Effector memory CD8-positive, alpha-beta T cell (primary cell): ENCODE results near the gene NPW.
A peak's percentile ranks its signal among the peaks of the same experiment; 100 is the strongest.

ENCODE experiments used
- ATAC-seq: fragments of 150-1000 bp; cut with Tn5 transposase; replicated peaks from 2 replicates; pipeline ENCODE4 v1.10.0; 2021; ENCODE audit warnings: mild to moderate bottlenecking, moderate library complexity
- DNase-seq, 3 experiments: peaks; one replicate each; pipeline ENCODE4 v3.0.0; 2021
- H3K27ac Mint-ChIP-seq, 2 donors: one replicate each; pipeline ENCODE4 v1.8.0; 2022; ENCODE audit warnings: mild to moderate bottlenecking in 2 of 2, mixed read lengths in 2 of 2, moderate library complexity in 2 of 2
- H3K27me3 Mint-ChIP-seq, 2 donors: one replicate each; pipeline ENCODE4 v1.8.0; 2022; ENCODE audit warnings: mixed read lengths in 2 of 2
- H3K36me3 Mint-ChIP-seq: one replicate; pipeline ENCODE4 v1.8.0; 2022; ENCODE audit warnings: mild to moderate bottlenecking, moderate library complexity, mixed read lengths; ENCODE audit not compliant: insufficient read depth
- H3K4me1 Mint-ChIP-seq, 2 donors: one replicate each; pipeline ENCODE4 v1.8.0; 2022; ENCODE audit warnings: low read depth in 2 of 2, mixed read lengths in 2 of 2
- H3K4me3 Mint-ChIP-seq, 2 donors: one replicate each; pipeline ENCODE4 v1.8.0; 2022; ENCODE audit warnings: mild to moderate bottlenecking in 2 of 2, mixed read lengths in 2 of 2, moderate library complexity in 2 of 2
- H3K9me3 Mint-ChIP-seq, 2 donors: one replicate each; pipeline ENCODE4 v1.8.0; 2022; ENCODE audit warnings: mixed read lengths in 2 of 2

NPW gene

DNA sequence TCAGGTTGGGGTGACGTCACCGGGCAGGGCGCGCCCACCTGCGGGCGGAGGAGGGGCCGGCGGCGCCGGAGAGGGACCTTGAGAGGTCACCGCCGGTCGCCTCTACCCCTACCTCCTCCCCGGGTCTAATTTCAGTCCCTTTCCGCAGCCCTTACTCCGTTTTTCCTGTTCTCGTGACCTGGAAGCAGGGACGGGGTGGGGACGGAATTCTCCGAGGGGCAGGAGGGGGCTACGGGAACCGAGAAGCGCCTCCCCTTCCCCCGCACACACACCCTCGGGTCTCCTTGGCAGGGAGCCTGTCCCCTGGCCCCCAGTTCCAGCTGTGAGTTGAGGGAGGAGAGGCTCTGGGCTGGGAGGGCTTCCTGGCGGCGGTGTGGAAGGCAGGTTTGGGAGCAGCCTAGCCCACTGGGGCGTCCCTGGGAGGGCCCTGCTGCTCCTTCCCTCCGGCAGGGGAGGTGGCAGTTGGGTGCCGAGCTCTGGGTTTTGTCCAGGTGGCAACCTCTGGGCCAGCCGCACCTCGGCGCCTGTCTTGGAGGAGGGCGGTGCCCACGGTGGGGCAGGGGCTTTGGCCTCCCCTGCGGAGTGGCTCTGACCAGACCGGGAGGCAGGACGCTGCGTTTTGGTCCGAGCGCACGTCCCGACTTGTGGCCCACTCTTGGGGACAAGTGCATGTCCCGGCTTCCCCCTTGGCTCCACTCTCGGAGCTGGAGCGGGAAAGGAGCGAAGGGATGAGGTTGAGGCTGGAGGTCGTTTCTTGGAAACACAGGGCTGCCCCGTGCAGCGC lies 29.0 kb upstream of the NPW start:
- H3K4me3 Mint-ChIP-seq: peak overlapping the region; percentile 76 to 80
- H3K36me3 Mint-ChIP-seq: peaks cover 12% of the 10 kb centered on the region
- H3K27ac Mint-ChIP-seq: peak overlapping the region; percentile 54 to 88
- H3K9me3 Mint-ChIP-seq: no peaks in the 10 kb centered on the region
- peaks cover 12 to 13% of the 10 kb centered on the region in 2 donors for H3K4me1 Mint-ChIP-seq
- no peak for ATAC-seq
- DNase-seq: peak in 1 of 3 experiments; percentile 40
- peaks cover 5 to 12% of the 10 kb centered on the region in 2 donors for H3K27me3 Mint-ChIP-seq

DNA sequence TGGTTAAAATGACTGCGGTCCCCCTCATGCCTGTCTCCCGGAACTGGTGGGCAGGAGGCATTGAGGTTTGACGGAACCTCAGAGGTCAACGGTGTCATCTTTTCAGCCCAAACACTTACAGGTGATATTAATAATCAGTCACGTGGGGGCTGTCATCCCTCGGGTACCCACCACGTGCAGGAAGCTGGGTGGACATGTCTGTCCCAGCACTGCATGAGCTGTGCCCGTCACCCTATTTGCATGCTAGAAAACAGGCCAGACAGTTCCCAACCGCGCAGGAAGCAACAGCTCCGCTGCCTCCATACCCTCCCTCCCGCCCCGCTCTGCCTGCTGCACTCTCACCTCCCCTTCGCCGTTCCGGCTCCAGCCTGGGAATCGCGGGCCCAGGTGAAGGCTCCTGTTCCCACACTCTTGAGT lies 28.4 kb upstream of the NPW start:
- Mint-ChIP-seq H3K4me3 (peak overlapping the region; percentile 76 to 80), H3K27ac (peak overlapping the region; percentile 54 to 88), H3K4me1 (peaks cover 12 to 13% of the 10 kb centered on the region in 2 donors), H3K36me3 (peaks cover 12% of the 10 kb centered on the region), H3K9me3 (no peaks in the 10 kb centered on the region), H3K27me3 (peaks cover 5 to 12% of the 10 kb centered on the region in 2 donors)
- ATAC-seq (peak; percentile 59), DNase-seq (peak; percentile 49 to 53 (median 52))

DNA sequence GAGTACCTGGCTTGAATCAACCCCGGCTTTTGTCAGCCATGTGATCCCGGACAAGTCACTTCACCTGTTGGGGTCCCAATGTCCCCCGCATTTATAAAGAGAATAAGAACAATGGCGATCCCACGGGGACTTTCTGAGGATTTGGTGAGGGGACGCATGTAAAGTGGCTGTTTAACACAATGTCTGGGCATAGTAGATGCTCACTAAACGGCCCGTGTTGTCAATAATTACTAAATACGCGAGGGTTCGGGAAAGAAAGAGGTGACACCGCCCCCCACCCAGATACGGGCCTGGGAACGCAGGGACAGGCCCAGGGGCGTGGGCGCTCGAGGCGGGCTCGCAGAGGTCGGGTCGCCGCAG lies 28.0 kb upstream of the NPW start:
- ATAC-seq (no peak), DNase-seq (no peak)
- Mint-ChIP-seq H3K27me3 (peaks cover 5 to 12% of the 10 kb centered on the region in 2 donors), H3K36me3 (peaks cover 12% of the 10 kb centered on the region), H3K4me3 (peak overlapping the region; percentile 76 to 80), H3K9me3 (no peaks in the 10 kb centered on the region), H3K27ac (peak overlapping the region; percentile 54 to 88), H3K4me1 (peaks cover 12 to 13% of the 10 kb centered on the region in 2 donors)

DNA sequence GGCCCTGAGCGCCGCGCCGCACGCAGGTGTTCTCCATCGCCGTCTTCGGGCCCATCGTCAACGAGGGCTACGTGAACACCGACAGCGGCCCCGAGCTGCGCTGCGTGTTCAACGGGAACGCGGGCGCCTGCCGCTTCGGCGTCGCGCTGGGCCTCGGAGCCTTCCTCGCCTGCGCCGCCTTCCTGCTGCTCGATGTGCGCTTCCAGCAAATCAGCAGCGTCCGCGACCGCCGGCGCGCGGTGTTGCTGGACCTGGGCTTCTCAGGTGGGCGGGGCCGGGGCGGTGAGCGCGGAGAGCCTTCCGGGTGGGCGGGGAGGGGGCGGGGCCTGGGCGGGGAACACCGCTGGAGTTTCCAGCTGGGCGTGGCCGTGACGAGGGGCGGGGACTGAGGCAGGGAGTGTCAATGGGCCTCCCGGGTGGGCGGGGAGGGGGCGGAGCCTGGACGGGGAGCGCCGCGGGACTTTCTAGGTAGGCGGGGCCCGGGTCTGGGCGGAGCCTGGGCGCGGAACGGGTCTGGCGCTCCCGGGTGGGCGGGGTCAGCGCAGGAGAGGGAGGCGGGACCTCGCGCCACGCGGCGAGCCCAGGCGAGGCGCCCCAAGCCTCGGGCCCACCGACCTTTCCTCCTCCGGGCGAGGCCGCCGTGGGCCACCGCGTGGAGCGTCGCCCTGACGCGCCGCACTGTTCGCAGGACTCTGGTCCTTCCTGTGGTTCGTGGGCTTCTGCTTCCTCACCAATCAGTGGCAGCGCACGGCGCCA lies 27.5 kb upstream of the NPW start:
- Mint-ChIP-seq H3K4me3 (peak overlapping the region; percentile 76 to 80), H3K27ac (peak overlapping the region; percentile 54 to 88), H3K36me3 (peaks cover 14% of the 10 kb centered on the region), H3K27me3 (peaks cover 5 to 12% of the 10 kb centered on the region in 2 donors), H3K4me1 (peaks cover 12 to 13% of the 10 kb centered on the region in 2 donors), H3K9me3 (no peaks in the 10 kb centered on the region)
- ATAC-seq (peak; percentile 72), DNase-seq (peak; percentile 94 to 98 (median 94))

DNA sequence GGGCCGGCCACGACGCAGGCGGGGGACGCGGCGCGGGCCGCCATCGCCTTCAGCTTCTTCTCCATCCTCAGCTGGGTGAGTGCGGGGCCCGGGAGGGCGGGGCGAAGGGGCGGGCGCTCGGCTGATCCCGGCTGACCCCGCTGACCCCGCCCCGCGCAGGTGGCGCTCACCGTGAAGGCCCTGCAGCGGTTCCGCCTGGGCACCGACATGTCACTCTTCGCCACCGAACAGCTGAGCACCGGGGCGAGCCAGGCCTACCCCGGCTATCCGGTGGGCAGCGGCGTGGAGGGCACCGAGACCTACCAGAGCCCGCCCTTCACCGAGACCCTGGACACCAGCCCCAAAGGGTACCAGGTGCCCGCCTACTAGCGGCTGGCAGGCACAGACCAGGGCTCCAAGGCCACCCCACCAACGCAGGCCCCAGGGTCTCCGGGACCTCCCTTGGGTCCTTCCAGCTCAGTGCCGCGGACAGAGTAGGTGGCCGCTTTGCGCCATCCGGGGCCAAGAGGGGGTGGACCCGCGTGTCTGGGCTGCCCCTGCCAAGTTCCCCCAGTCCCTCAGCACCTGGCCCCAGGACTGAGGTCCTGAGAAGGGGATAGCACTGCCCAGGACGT lies 26.8 kb upstream of the NPW start:
- Mint-ChIP-seq H3K27me3 (peaks cover 5 to 12% of the 10 kb centered on the region in 2 donors), H3K4me1 (peaks cover 12 to 13% of the 10 kb centered on the region in 2 donors), H3K27ac (no peak overlapping the region), H3K9me3 (no peaks in the 10 kb centered on the region), H3K4me3 (peak overlapping the region in 1 of 2 donors; percentile 21), H3K36me3 (peaks cover 21% of the 10 kb centered on the region)
- no peak for DNase-seq
- ATAC-seq: no peak

DNA sequence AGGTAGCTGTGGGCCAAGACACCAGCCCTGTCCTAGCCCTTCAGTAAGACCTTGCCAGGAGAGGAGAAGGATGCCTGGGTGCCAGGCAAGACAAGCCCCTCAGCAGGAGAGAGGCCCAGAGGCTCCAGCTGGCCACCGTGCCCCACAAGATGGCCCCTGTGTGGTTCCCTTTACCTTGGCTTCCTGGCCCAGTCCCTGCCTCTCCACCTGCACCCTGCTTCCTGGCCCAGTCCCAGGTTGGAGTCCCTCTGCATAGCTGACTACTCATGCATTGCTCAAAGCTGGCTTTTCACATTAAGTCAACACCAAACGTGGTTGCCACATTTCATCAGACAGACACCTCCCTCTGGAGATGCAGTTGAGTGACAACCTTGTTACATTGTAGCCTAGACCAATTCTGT lies 25.9 kb upstream of the NPW start:
- peak overlapping the region; percentile 17 to 65 for H3K27ac Mint-ChIP-seq
- DNase-seq (no peak), ATAC-seq (no peak)
- H3K36me3 Mint-ChIP-seq: peaks cover 26% of the 10 kb centered on the region
- peak overlapping the region; percentile 21 to 22 for H3K4me3 Mint-ChIP-seq
- H3K4me1 Mint-ChIP-seq: peaks cover 12 to 13% of the 10 kb centered on the region in 2 donors
- peaks cover 5 to 8% of the 10 kb centered on the region in 2 donors for H3K27me3 Mint-ChIP-seq
- no peaks in the 10 kb centered on the region for H3K9me3 Mint-ChIP-seq

DNA sequence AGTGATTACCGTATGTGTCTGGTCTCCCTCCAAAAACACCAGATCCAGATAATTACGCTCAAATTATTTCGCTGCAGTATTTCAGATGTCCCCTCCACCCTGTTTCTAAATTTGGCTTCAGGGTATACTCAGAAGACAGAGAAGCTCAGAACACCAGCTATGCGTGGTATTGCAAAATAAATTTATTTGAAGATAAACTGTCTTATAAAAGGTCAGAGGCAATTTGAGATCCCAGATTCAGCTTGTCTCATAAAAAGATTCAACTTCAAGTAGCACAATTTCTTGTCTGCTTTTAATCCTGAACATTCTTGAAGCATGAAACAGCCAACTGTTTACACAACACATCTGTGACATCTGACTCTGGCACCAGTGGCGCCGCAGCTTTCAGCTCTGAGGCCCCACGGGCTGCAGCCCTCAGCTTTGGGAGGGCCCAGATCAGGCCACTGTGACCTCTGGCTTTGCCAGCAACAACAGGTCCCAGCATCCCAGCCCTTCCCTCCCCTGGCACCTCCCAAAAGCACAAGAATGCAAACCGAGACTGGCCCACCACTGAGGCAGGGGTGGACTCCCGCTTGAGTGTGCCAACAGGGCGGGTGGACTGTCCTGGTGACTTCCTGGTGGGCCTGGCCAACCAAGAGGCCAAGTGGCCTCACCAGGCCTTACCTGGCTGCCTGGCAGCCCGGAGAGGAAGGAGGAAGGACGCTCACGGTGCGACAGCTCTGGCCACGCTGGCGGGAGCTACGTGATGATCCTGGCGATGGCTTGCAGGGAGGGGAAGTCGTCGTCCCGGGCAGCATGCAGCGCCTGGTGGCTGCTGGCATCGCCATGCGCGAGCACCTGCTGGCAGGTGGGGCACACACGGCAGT lies 21.9 kb upstream of the NPW start:
- Mint-ChIP-seq H3K36me3 (peaks cover 34% of the 10 kb centered on the region), H3K4me1 (peaks cover 0 to 3% of the 10 kb centered on the region in 2 donors), H3K4me3 (no peak overlapping the region), H3K9me3 (no peaks in the 10 kb centered on the region), H3K27me3 (no peaks in the 10 kb centered on the region), H3K27ac (no peak overlapping the region)
- DNase-seq (no peak), ATAC-seq (no peak)

DNA sequence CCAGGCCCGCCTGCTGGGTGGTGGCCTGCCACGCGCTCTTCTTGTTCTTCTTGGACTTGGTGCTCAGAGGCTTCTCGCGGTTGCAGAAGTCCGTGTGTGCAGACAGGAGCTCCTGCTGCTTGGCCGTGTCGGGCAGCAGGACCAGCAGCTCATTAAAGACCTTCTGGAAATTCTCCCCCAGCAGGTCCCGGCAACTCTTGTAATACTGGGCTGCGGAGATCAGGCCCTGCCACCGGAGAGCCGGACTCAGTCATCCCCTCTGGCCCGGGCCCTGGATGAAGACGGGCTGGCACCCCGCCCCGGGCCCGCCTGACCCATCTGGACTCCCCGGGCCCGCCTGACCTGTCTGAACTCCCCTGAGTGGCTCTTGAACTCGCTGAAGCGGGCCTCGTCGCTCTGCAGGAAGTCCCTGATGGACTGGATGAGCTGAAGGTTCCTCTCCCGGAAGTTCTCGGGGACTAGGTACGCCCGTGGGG lies 21.2 kb upstream of the NPW start:
- DNase-seq: no peak
- Mint-ChIP-seq H3K36me3 (peaks cover 34% of the 10 kb centered on the region), H3K4me3 (no peak overlapping the region), H3K4me1 (peaks cover 0 to 3% of the 10 kb centered on the region in 2 donors), H3K27ac (no peak overlapping the region), H3K9me3 (no peaks in the 10 kb centered on the region), H3K27me3 (no peaks in the 10 kb centered on the region)
- no peak for ATAC-seq

DNA sequence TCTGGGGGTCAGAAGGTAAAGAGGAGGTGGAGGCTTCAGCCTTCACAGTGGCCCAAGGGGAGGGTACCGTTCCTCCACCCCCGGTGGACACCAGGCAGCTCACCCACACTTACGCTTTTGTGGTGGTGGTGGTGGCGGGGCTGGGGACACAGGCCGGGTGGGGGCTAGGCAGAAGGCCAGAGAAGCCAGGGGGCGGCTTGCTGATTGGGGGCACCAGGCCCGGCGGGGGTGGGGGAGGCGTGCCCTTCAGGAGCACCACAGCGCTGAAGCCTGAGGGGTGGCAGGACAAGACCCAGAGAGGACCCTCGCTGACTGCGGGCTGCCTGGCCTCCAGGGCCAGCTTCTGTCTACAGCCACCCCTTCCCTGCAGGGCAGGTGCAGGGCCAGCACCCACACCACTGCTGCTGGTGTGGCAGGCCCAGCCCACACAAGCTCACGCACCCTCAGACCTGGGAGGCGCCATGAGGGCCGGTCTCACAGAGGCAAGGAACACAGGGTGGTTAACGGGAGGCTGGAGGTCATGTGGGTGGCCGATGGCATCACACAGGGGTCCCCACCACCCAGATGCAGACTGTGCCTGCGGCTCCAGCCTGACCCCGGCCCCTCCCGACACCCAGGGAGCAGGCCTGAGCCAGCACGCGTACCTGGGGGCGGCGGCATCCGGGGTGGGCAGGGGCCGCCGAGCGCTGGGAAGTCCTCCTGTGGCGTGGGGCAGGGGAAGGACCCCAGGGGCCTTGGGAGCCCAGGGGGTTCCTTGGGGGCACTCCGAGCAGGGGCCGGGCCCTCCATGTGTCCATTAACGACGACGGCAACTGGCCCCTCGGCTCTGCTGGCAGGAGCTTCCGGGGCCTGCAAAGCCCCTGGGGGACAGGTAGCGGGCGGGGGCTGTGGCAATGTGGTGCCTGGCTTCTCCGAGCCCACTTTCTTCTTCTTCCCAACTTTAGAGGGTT lies 20.5 kb upstream of the NPW start:
- no peak for DNase-seq
- ATAC-seq: no peak
- H3K27ac Mint-ChIP-seq: no peak overlapping the region
- no peaks in the 10 kb centered on the region for H3K9me3 Mint-ChIP-seq
- no peaks in the 10 kb centered on the region for H3K27me3 Mint-ChIP-seq
- H3K36me3 Mint-ChIP-seq: peaks cover 30% of the 10 kb centered on the region
- peaks cover 3 to 6% of the 10 kb centered on the region in 2 donors for H3K4me1 Mint-ChIP-seq
- H3K4me3 Mint-ChIP-seq: no peak overlapping the region

DNA sequence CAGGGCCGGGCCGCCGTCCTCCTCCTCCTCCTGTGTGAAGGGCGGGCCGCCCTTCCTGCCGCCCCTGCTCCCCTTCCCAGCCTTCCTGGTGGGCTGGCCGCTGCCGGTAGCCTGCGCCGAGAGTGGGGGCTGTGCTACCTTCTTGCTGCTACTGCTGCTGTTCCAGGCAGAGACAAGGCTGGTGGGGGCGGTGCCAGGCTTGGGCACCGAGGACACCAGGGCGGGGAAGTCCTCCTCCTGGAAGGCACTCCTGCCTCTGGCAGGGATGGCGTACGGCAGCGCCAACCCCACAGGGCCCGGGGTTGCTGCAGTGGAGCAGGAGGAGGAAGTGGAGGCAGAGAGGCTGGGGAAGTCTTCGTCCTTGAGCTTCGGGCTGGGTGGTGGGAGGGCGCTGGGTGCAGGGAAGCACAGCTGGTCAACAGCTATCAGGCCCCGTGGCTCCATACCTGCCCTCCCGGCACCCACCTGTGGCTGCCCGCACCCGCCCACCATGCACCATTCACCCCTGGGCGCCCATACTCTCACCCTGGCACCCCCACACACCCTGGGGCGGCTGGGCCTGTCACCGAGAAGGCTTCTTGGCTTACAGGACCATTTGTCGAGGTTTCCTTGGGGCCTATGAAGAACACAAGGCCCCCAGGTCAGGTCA lies 19.6 kb upstream of the NPW start:
- Mint-ChIP-seq H3K27me3 (no peaks in the 10 kb centered on the region), H3K4me3 (no peak overlapping the region), H3K9me3 (no peaks in the 10 kb centered on the region), H3K36me3 (peaks cover 30% of the 10 kb centered on the region), H3K27ac (no peak overlapping the region), H3K4me1 (peaks cover 9 to 11% of the 10 kb centered on the region in 2 donors)
- ATAC-seq (no peak), DNase-seq (no peak)

DNA sequence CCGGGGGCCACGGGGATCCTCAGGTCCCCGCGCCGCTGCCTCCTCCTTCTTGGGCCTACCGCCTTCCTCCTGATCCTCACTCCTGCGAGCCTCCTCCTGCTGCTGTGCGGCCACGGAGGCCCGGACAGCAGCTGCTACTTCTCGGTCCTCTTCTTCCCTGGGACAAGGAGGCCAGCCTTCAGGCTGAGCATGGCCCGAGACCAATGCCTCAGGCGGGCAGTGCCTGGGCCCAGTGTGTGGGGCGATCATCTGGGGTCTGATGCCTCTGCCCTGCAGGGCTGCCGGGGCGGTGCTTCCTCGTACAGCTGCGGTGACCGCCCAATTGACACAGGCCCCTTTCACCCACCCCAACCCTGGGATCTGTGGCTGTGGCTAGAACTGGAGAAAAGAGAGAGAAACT lies 18.6 kb upstream of the NPW start:
- H3K36me3 Mint-ChIP-seq: peaks cover 30% of the 10 kb centered on the region
- DNase-seq: no peak
- peaks cover 16 to 17% of the 10 kb centered on the region in 2 donors for H3K4me1 Mint-ChIP-seq
- H3K9me3 Mint-ChIP-seq: no peaks in the 10 kb centered on the region
- no peak for ATAC-seq
- no peaks in the 10 kb centered on the region for H3K27me3 Mint-ChIP-seq
- no peak overlapping the region for H3K4me3 Mint-ChIP-seq
- H3K27ac Mint-ChIP-seq: peak overlapping the region in 1 of 2 donors; percentile 38
